ENCODE results near the gene ADARB1.

DNA sequence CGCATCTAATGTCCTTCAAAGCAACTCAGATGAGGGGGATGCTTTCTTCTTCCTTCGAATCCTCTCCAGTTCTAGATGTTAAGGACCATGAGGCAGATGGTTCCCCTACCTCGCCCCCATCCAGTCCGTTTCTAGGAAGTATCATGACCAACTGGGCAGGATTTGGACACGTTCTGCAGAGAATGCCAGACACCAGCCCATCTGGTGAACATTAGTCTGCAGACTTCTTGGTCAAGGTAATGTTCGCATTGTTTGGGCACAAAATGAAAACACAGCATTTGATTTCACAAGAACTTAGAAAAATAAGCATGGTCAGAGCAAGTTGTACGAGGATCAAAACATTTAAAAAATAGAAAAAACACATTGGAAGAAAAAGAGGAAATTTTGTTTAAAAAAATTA lies 25.4 kb upstream of the ADARB1 start:
- TF ChIP-seq REST (IDR thresholded peaks at IDR 0.05; ENCODE audit: unreplicated experiment) (no peak), EZH2phosphoT487 (IDR thresholded peaks at IDR 0.05; ENCODE audit: unreplicated experiment) (no peak), JUNB (IDR thresholded peaks at IDR 0.05; ENCODE audit: unreplicated experiment) (no peak)
- TF ChIP-seq, protein P1, sequence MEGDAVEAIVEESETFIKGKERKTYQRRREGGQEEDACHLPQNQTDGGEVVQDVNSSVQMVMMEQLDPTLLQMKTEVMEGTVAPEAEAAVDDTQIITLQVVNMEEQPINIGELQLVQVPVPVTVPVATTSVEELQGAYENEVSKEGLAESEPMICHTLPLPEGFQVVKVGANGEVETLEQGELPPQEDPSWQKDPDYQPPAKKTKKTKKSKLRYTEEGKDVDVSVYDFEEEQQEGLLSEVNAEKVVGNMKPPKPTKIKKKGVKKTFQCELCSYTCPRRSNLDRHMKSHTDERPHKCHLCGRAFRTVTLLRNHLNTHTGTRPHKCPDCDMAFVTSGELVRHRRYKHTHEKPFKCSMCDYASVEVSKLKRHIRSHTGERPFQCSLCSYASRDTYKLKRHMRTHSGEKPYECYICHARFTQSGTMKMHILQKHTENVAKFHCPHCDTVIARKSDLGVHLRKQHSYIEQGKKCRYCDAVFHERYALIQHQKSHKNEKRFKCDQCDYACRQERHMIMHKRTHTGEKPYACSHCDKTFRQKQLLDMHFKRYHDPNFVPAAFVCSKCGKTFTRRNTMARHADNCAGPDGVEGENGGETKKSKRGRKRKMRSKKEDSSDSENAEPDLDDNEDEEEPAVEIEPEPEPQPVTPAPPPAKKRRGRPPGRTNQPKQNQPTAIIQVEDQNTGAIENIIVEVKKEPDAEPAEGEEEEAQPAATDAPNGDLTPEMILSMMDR (conservative IDR thresholded peaks at IDR 0.05; ENCODE audit: low read depth in 2 of 2): no peak
